Nephron (organoid): Measurements from ENCODE around the gene EAF1.

ENCODE experiments used
- H3K27ac Mint-ChIP-seq, 3 experiments: 2 replicates each; pipeline ENCODE4 v1.8.0; 2020; ENCODE audit warnings: mixed read lengths in 3 of 3, mild to moderate bottlenecking in 2 of 3, moderate library complexity in 1 of 3
- H3K27me3 Mint-ChIP-seq: 2 replicates; pipeline ENCODE4 v1.8.0; 2021; ENCODE audit warnings: low read depth, mild to moderate bottlenecking, moderate library complexity, mixed read lengths
- H3K36me3 Mint-ChIP-seq: 2 replicates; pipeline ENCODE4 v1.8.0; 2020; ENCODE audit warnings: low read depth, mixed read lengths
- H3K4me1 Mint-ChIP-seq: 2 replicates; pipeline ENCODE4 v1.8.0; 2020; ENCODE audit warnings: mixed read lengths
- H3K4me3 Mint-ChIP-seq, 3 experiments: 2 replicates each; pipeline ENCODE4 v1.8.0; 2020; ENCODE audit warnings: mild to moderate bottlenecking in 3 of 3, mixed read lengths in 3 of 3, moderate library complexity in 2 of 3
- H3K9me3 Mint-ChIP-seq: 2 replicates; pipeline ENCODE4 v1.8.0; 2020; ENCODE audit warnings: mixed read lengths
- CTCF ChIP-seq, 3 experiments: fragments of 200-600 bp; sonication (generic); IDR thresholded peaks; one replicate each; pipeline ENCODE4 v1.5.0; 2021; ENCODE audit warnings: antibody characterized with exemption in 3 of 3; ENCODE audit not compliant: unreplicated experiment in 3 of 3

The EAF1 gene

GRCh38 chr3:15428539-15428938, 1.1 kb downstream of the EAF1 start:
- no peak for TF ChIP-seq CTCF (IDR thresholded peaks at IDR 0.05; ENCODE audit: unreplicated experiment in 3 of 3)
- Mint-ChIP-seq H3K4me1 (peaks cover 37% of the 10 kb centered on the region), H3K27ac (peak overlapping the region; percentile 81 to 98 (median 95)), H3K36me3 (peaks cover 25% of the 10 kb centered on the region), H3K9me3 (no peaks in the 10 kb centered on the region), H3K4me3 (peak overlapping the region; percentile 98 to 100 (median 99)), H3K27me3 (no peaks in the 10 kb centered on the region)

- no peaks in the 10 kb centered on the region for H3K9me3 Mint-ChIP-seq
- H3K4me1 Mint-ChIP-seq, result peaks cover 37% of the 10 kb centered on the region
- no peak overlapping the region for H3K27ac Mint-ChIP-seq
- H3K27me3 Mint-ChIP-seq, result no peaks in the 10 kb centered on the region
- peaks cover 26% of the 10 kb centered on the region for H3K36me3 Mint-ChIP-seq
- TF ChIP-seq CTCF (IDR thresholded peaks at IDR 0.05; ENCODE audit: unreplicated experiment in 3 of 3), result no peak
- H3K4me3 Mint-ChIP-seq, result peak overlapping the region; percentile 98 to 100 (median 99)
Measured at GRCh38 chr3:15429080-15429479, 1.7 kb downstream of the EAF1 start.

- H3K4me1 Mint-ChIP-seq, result peaks cover 30% of the 10 kb centered on the region
- H3K27ac Mint-ChIP-seq, result no peak overlapping the region
- no peaks in the 10 kb centered on the region for H3K9me3 Mint-ChIP-seq
Measured at GRCh38 chr3:15430624-15431023, 3.2 kb downstream of the EAF1 start.

GRCh38 chr3:15431256-15431837, 3.9 kb downstream of the EAF1 start:
- Mint-ChIP-seq H3K4me3 (no peak overlapping the region), H3K36me3 (peaks cover 30% of the 10 kb centered on the region), H3K27me3 (no peaks in the 10 kb centered on the region), H3K27ac (no peak overlapping the region), H3K9me3 (no peaks in the 10 kb centered on the region), H3K4me1 (peaks cover 23% of the 10 kb centered on the region)
- TF ChIP-seq CTCF (IDR thresholded peaks at IDR 0.05; ENCODE audit: unreplicated experiment in 3 of 3), result no peak

More at GRCh38 chr3:15430624-15431023, 3.2 kb downstream of the EAF1 start:
- H3K27me3 Mint-ChIP-seq, result no peaks in the 10 kb centered on the region
- no peak for TF ChIP-seq CTCF (IDR thresholded peaks at IDR 0.05; ENCODE audit: unreplicated experiment in 3 of 3)
- H3K4me3 Mint-ChIP-seq, result peak overlapping the region in 2 of 3 experiments; percentile 48 to 59
- H3K36me3 Mint-ChIP-seq, result peaks cover 30% of the 10 kb centered on the region

GRCh38 chr3:15433531-15433930, 6.1 kb downstream of the EAF1 start:
- Mint-ChIP-seq H3K27ac (no peak overlapping the region), H3K9me3 (no peaks in the 10 kb centered on the region), H3K4me1 (peaks cover 6% of the 10 kb centered on the region), H3K27me3 (no peaks in the 10 kb centered on the region), H3K4me3 (no peak overlapping the region), H3K36me3 (peaks cover 44% of the 10 kb centered on the region)
- TF ChIP-seq CTCF (IDR thresholded peaks at IDR 0.05; ENCODE audit: unreplicated experiment in 3 of 3), result no peak

GRCh38 chr3:15434756-15435155, 7.4 kb downstream of the EAF1 start:
- H3K27me3 Mint-ChIP-seq, result no peaks in the 10 kb centered on the region
- no peak overlapping the region for H3K4me3 Mint-ChIP-seq
- H3K9me3 Mint-ChIP-seq, result no peaks in the 10 kb centered on the region
- TF ChIP-seq CTCF (IDR thresholded peaks at IDR 0.05; ENCODE audit: unreplicated experiment in 3 of 3), result no peak
- peaks cover 56% of the 10 kb centered on the region for H3K36me3 Mint-ChIP-seq
- no peaks in the 10 kb centered on the region for H3K4me1 Mint-ChIP-seq
- H3K27ac Mint-ChIP-seq, result no peak overlapping the region
